WERI-Rb-1 (cell line): ENCODE measurements around the gene TRERF1.
A peak's percentile ranks its signal among the peaks of the same experiment; 100 is the strongest.

Source experiments
- DNase-seq: peaks from one replicate; pipeline ENCODE4 v3.0.0-alpha.2; 2020
- H3K27ac ChIP-seq: fragments of 250-450 bp; sonication (Bioruptor Pico); 2 replicates; pipeline ENCODE4 v1.5.1; 2020; ENCODE audit warnings: mild to moderate bottlenecking, moderate library complexity
- H3K27me3 ChIP-seq: fragments of 250-450 bp; sonication (Bioruptor Pico); 2 replicates; pipeline ENCODE4 v1.5.1; 2021; ENCODE audit warnings: mild to moderate bottlenecking, low read depth, moderate library complexity; ENCODE audit not compliant: insufficient read depth, severe bottlenecking
- H3K36me3 ChIP-seq: fragments of 250-450 bp; sonication (Bioruptor Pico); 2 replicates; pipeline ENCODE4 v1.5.1; 2020; ENCODE audit warnings: mild to moderate bottlenecking, moderate library complexity
- H3K4me3 ChIP-seq: 2 replicates; pipeline ENCODE4 v1.5.1; 2011; ENCODE audit warnings: low read depth, mild to moderate bottlenecking, control low read depth, low read length
- H3K9me3 ChIP-seq: fragments of 250-450 bp; sonication (Bioruptor Pico); 2 replicates; pipeline ENCODE4 v1.5.1; 2021; ENCODE audit warnings: mild to moderate bottlenecking, moderate library complexity; ENCODE audit not compliant: severe bottlenecking
- TF ChIP-seq, protein P1 (sequence below): IDR thresholded peaks from 2 replicates; pipeline ENCODE4 v1.5.1; 2011; ENCODE audit warnings: low read depth, mild to moderate bottlenecking, control low read depth, inconsistent platforms, low read length

Gene TRERF1

DNA sequence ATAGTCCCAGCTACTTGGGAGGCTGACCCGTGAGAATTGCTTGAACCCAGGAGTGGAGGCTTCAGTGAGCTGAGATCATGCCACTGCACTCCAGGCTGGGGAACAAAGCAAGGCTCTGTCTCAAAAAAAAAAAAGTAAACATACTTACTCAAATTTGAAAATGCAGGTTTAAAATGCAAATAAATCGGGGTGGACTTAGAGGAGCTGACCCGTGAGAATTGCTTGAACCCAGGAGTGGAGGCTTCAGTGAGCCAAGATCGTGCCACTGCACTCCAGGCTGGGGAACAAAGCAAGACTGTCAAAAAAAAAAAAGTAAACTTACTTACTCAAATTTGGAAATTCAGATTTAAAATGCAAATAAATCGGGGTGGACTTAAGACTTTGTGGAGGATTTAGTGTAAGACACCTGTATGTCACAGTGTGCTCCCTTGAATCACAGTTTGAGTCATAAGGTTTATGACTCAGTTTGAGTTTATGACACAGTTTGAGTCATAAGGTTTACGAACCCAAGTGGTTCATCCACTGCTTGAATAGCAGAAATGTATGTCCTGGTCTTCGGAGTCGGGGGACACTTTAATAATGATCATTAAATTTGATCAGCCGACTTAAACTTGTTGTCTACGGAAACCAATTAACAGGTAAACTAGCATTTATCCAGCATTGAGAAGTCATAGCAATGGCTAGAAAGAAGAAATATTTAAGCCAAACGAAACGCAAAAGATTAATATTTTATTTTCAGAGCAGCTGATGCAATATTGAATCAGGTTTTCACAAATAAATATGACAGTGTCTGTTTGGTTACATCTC, 227.3 kb downstream of the TRERF1 start:
- no peaks in the 10 kb centered on the region; the same call in 1 of the 2 replicates for H3K36me3 ChIP-seq
- no peak for DNase-seq
- TF ChIP-seq, protein P1, sequence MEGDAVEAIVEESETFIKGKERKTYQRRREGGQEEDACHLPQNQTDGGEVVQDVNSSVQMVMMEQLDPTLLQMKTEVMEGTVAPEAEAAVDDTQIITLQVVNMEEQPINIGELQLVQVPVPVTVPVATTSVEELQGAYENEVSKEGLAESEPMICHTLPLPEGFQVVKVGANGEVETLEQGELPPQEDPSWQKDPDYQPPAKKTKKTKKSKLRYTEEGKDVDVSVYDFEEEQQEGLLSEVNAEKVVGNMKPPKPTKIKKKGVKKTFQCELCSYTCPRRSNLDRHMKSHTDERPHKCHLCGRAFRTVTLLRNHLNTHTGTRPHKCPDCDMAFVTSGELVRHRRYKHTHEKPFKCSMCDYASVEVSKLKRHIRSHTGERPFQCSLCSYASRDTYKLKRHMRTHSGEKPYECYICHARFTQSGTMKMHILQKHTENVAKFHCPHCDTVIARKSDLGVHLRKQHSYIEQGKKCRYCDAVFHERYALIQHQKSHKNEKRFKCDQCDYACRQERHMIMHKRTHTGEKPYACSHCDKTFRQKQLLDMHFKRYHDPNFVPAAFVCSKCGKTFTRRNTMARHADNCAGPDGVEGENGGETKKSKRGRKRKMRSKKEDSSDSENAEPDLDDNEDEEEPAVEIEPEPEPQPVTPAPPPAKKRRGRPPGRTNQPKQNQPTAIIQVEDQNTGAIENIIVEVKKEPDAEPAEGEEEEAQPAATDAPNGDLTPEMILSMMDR = no peak
- no peak overlapping the region for H3K4me3 ChIP-seq
- H3K27ac ChIP-seq = no peak overlapping the region
- no peaks in the 10 kb centered on the region for H3K27me3 ChIP-seq
- no peaks in the 10 kb centered on the region for H3K9me3 ChIP-seq

- Histone ChIP-seq H3K27me3 (no peaks in the 10 kb centered on the region), H3K36me3 (no peaks in the 10 kb centered on the region), H3K4me3 (no peak overlapping the region), H3K27ac (no peak overlapping the region), H3K9me3 (no peaks in the 10 kb centered on the region)
- no peak for DNase-seq
- TF ChIP-seq, protein P1 = no peak
These were observed 229.3 kb downstream of the TRERF1 start for GRCh38 chr6:42222448-42222847.

- Histone ChIP-seq H3K27me3 (no peaks in the 10 kb centered on the region), H3K36me3 (no peaks in the 10 kb centered on the region), H3K4me3 (no peak overlapping the region), H3K27ac (no peak overlapping the region), H3K9me3 (no peaks in the 10 kb centered on the region)
- TF ChIP-seq, protein P1 = no peak
- no peak for DNase-seq
These were observed 230.2 kb downstream of the TRERF1 start for GRCh38 chr6:42221546-42221945.

GRCh38 chr6:42220807-42221206, 230.9 kb downstream of the TRERF1 start:
- H3K27me3 ChIP-seq = no peaks in the 10 kb centered on the region
- TF ChIP-seq, protein P1 = no peak
- H3K9me3 ChIP-seq = no peaks in the 10 kb centered on the region
- no peak overlapping the region for H3K27ac ChIP-seq
- H3K4me3 ChIP-seq = no peak overlapping the region
- no peak for DNase-seq
- no peaks in the 10 kb centered on the region for H3K36me3 ChIP-seq

DNA sequence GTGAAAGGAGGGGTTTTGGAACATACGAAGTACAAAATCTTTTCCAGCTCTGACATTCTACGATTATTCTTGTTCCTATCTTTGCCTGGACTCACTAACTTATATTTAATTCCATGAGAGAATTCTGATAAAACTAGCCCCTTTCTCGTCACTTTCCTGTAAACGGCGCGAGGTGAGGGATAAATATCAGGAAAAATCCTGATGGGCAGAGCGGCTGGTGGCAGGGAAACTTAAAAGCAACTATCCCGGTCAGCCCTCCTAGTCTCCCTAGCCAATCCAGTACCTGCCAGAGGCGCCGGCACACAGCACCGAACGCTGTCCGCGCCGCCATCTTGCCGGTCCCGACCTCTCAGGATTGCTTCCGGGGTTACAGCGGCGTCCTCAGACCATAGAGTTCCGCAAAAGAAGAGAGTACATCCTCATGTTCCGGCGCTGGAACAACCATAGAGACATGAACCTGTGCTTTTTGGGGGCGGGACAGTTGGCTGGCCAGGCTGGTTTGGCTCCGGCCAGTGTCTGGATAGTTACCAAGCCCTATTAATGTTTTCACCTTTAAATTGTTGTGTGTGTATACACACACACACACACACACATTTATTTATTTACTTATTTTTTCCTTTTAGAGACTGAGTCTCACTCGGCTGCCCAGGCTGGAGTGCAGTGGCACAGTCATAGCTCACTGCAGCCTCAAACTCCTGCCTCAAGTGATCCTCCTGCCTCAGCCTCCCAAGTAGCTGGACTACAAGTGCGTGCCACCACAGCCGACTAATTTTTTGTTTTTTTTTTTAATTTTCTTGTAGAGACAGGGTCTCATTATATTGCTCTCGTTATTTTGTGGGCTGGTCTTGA, 234.0 kb downstream of the TRERF1 start, which contains the start of gene MRPS10:
TSS of gene MRPS10 (minus strand) at position 343 of the 849 bp plus-strand sequence. CDS start at position 331, 12 bp downstream.
- Histone ChIP-seq H3K4me3 (peak within 1 kb of the TSS; percentile 99), H3K27ac (peak within 1 kb of the TSS; percentile 75)

More for the DNA sequence above, 234.0 kb downstream of the TRERF1 start, which contains the start of gene MRPS10:
- no peaks in the 10 kb centered on the region for H3K9me3 ChIP-seq
- peaks cover 14% of the 10 kb centered on the region for H3K36me3 ChIP-seq
- peak; percentile 99 for DNase-seq
- no peaks in the 10 kb centered on the region for H3K27me3 ChIP-seq
- TF ChIP-seq, protein P1 = no peak
